Mesodermal cell (in vitro differentiated cells): ENCODE results near the gene COL8A1.

Source experiments
- H3K27ac ChIP-seq: 2 replicates; pipeline ENCODE4 v1.7.0; 2013; ENCODE audit warnings: mild to moderate bottlenecking, low read depth, low read length, moderate library complexity; ENCODE audit not compliant: severe bottlenecking
- H3K36me3 ChIP-seq: 2 replicates; pipeline ENCODE4 v1.7.1; 2013; ENCODE audit warnings: mild to moderate bottlenecking, low read length, moderate library complexity; ENCODE audit not compliant: control insufficient read depth, insufficient read depth
- H3K4me1 ChIP-seq: one replicate; pipeline ENCODE4 v1.7.1; 2013; ENCODE audit warnings: mild to moderate bottlenecking, low read length; ENCODE audit not compliant: insufficient read depth, control insufficient read depth, poor library complexity, severe bottlenecking
- H3K4me3 ChIP-seq: 2 replicates; pipeline ENCODE4 v1.7.0; 2013; ENCODE audit warnings: low read length, control low read depth, mild to moderate bottlenecking; ENCODE audit not compliant: insufficient read depth, poor library complexity, severe bottlenecking; ENCODE audit errors: extremely low read depth
- H3K9me3 ChIP-seq: 2 replicates; pipeline ENCODE4 v1.7.1; 2013; ENCODE audit warnings: mild to moderate bottlenecking, low read length, moderate library complexity; ENCODE audit not compliant: control insufficient read depth
- WGBS, 2 experiments: methylation state at CpG; one replicate each; pipeline ENCODE4 v1.1.5; 2013; ENCODE audit warnings: missing lambda C conversion rate in 2 of 2; ENCODE audit not compliant: insufficient coverage in 2 of 2; 5-methylcytosine and 5-hydroxymethylcytosine counted together

The COL8A1 gene

DNA sequence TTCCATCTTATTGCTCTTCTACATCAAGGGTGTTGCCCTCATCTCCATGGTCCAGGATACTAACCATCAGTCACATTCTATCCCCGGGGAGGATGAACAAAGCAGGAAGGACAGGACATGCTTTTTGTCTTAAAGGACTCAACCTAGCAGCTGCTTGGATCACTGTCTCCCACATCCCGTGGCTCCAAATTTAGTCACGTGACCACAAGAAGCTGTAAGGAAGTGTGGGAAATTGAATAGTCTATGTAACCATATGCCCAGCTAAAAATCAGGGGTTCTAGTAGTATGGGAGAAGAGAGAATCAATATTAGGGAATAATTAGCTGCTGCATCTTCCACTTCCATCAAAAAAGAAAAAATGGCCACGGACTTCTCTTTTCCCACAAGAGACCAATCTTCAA lies 161.0 kb downstream of the COL8A1 start:
- no peak overlapping the region for H3K27ac ChIP-seq
- peaks cover 2% of the 10 kb centered on the region for H3K9me3 ChIP-seq
- 83 to 88% methylated on average over 1 to 2 of the region's 4 CpGs for whole genome bisulfite sequencing, 2 experiments
- no peaks in the 10 kb centered on the region for H3K4me1 ChIP-seq
- no peak overlapping the region for H3K4me3 ChIP-seq
- no peaks in the 10 kb centered on the region for H3K36me3 ChIP-seq

DNA sequence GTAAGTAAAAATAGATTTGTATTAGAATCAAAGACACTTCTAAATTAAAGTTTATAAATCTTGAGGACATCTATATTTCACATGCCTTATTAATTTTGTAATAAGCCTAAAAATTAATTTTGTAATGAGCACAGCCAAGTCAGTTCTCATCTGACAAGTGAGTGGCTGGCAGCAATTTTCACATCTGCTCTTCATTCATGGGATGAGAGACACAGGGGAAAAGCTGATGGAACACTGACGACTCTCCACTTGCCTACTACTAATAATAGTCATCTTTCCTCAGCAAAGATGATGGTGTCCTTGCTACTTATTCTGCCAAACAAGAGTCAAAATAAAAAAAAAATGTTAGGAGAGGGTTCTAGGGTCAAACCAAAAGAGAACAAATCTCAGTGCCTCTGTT lies 164.9 kb downstream of the COL8A1 start:
- no CpG with 5 or more reads among the region's 1 CpG for WGBS, 2 experiments
- Histone ChIP-seq H3K27ac (no peak overlapping the region), H3K9me3 (peaks cover 24% of the 10 kb centered on the region), H3K36me3 (no peaks in the 10 kb centered on the region), H3K4me1 (no peaks in the 10 kb centered on the region), H3K4me3 (no peak overlapping the region)

DNA sequence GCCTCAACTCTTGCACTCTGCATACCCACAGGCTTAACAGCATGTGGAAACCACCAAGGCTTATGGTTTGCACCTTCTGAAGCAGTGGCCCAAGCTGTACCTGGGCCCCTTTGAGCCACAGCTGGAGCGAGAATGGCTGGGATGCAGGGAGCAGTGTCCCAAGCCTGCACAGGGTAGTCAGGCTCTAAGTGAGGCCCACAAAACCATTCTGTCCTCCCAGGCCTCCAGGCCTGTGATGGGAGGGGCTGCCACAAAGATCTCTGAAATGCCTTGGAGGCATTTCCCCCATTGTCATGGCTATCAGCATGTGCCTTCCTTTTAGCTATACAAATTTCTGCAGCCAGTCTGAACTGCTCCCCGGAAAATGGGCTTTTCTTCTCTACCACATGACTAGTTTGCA lies 166.8 kb downstream of the COL8A1 start:
- WGBS, 2 experiments, result 89 to 100% methylated on average over 1 to 2 of the region's 2 CpGs
- no peak overlapping the region for H3K4me3 ChIP-seq
- H3K4me1 ChIP-seq, result no peaks in the 10 kb centered on the region
- no peak overlapping the region for H3K27ac ChIP-seq
- H3K9me3 ChIP-seq, result peaks cover 24% of the 10 kb centered on the region
- no peaks in the 10 kb centered on the region for H3K36me3 ChIP-seq

DNA sequence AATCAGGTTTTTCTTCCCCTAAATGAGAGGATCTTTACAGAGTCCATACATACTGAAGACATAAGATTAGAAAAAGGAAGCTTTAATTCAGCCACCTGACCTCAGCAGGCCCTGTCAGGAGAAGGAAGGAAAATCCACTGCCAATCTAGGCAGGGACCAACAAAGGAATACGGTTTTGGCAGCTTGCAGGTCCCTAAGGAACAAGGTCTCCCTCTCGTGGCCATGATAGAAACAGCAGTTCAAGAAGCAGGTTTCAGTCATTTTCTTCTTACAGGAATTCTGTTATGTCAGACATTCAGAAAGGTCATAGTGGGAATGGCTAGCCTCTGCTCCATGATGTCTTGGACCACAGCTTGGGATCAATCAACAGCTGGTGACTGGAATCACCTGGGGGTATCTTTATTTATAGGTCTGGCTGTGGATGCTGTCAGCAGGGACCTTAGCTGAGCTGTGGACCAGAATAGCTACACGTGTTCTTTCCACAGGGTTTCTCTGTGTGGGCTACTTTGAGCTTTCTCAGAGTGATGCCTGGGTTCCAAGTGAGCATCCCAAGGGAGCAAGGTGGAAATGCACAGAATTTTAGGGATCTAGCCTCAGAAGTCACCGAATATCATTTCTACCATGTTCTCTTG lies 169.9 kb downstream of the COL8A1 start:
- Histone ChIP-seq H3K27ac (no peak overlapping the region), H3K9me3 (peaks cover 24% of the 10 kb centered on the region), H3K4me1 (no peaks in the 10 kb centered on the region), H3K4me3 (no peak overlapping the region), H3K36me3 (no peaks in the 10 kb centered on the region)
- 33 to 41% methylated on average over 3 of the region's 4 CpGs for WGBS, 2 experiments

DNA sequence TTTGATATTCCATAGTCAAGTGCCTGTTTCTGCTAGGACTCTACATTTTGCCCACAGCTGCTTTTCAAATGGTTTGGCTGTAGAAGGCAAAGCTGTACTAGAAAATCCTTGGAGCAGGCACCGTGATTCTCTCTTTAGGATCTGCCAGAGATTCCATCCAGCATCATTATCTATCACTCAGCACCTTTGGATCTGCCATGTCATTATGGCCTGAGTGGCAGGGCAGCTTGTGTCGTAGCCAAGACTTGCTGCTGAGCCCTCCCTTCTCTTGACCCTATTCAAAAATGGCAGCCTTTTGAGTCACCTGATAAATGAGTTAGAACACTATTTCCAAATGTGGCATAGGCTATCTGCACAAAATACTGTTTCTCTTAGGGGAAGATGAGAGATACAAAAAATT lies 171.2 kb downstream of the COL8A1 start:
- WGBS, 2 experiments, result 80 to 84% methylated on average over 1 to 2 of the region's 2 CpGs

DNA sequence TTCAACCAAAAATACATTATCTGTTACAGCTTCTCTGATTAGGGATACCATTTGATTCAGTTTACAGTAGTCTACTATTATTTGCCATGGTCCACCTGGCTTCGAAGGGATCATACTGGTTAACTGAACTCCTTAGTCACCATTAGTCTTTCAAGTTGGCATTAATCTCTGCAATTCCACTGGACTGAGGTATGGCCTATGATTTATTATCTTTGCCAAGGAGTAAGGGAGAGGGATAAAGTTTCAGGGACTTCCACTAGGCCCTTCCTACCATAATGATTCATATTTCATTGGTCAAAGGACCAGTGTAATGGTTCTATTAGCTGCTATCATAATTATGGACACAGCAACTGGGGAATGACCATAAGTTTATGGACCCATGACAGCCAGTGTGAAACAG lies 172.0 kb downstream of the COL8A1 start:
- Histone ChIP-seq H3K27ac (no peak overlapping the region), H3K4me1 (no peaks in the 10 kb centered on the region), H3K36me3 (no peaks in the 10 kb centered on the region), H3K4me3 (no peak overlapping the region), H3K9me3 (peaks cover 11% of the 10 kb centered on the region)
- WGBS, 2 experiments, result 86 to 100% methylated on average over 1 of the region's 1 CpG

More for the DNA sequence above, 171.2 kb downstream of the COL8A1 start:
- no peaks in the 10 kb centered on the region for H3K36me3 ChIP-seq
- no peak overlapping the region for H3K4me3 ChIP-seq
- no peaks in the 10 kb centered on the region for H3K4me1 ChIP-seq
- no peak overlapping the region for H3K27ac ChIP-seq
- H3K9me3 ChIP-seq, result peaks cover 20% of the 10 kb centered on the region

DNA sequence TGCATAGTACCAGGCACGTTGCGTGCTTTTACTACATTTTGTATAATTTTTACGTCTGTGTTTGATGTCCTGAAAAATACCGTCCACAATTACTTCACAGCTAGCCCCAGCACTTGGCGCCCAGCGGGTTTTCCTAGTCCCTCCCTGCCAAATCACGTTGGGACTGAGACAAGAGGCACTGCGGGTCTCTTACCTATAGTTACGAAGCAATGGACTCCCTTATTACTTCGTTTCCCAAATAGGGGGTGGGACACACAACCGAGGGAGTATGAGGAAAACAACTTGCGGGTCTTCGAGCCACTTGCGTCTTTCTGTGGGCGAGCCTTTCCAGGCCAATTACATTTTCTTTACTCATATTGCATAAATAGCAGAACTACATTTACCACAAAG lies 178.6 kb downstream of the COL8A1 start:
- Histone ChIP-seq H3K4me3 (peak overlapping the region; percentile 64), H3K9me3 (no peaks in the 10 kb centered on the region), H3K27ac (peak overlapping the region; percentile 80), H3K4me1 (no peaks in the 10 kb centered on the region), H3K36me3 (no peaks in the 10 kb centered on the region)
- WGBS, 2 experiments, result 15 to 34% methylated on average over 10 to 11 of the region's 15 CpGs

DNA sequence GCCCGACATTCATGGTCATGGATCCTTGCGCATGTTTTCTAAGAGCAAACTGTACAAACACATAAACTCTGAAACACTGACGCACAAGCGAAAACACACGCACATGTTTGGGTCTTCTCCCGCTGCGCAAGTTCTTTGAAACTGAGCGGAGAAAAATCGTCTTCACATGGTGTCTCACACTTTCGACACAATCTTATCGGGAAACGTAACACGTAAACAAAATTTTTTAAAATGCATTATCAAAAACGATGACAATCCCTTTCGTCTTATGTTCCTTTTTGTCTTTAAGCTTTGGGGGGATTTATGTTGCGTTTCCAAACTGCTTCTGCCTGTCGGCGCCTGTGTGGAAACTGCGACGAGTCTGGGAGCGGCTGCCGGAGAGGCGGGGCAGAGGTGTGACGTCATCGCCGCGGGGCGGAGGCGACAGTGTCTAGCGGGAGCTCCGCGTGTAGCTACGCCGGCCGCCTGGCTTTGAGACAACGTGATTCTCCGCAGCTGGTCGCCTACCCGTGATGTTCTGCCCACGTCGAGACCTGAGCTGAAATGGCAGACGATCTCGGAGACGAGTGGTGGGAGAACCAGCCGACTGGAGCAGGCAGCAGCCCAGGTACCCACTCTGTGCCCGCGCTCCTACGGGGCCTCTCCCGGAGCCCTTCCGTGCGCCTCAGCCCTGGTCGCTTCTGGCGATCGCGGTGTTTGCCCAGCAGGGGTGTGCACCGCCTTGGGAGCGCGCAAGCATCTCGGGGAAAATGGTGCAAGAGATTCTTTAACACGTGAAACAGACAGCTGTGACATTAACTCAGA lies 179.2 kb downstream of the COL8A1 start, which contains the start of gene CMSS1:
Gene CMSS1, plus strand, starts transcription at position 426 of the 804 bp plus-strand sequence.
- H3K27ac ChIP-seq, result peak within 1 kb of the TSS; percentile 80
- H3K9me3 ChIP-seq, result no peaks in the 10 kb centered on the region
- no peaks in the 10 kb centered on the region for H3K4me1 ChIP-seq
- peak within 1 kb of the TSS; percentile 64 for H3K4me3 ChIP-seq
- 0 to 1% methylated on average over 53 to 59 of the region's 60 CpGs for WGBS, 2 experiments
- no peaks in the 10 kb centered on the region for H3K36me3 ChIP-seq

DNA sequence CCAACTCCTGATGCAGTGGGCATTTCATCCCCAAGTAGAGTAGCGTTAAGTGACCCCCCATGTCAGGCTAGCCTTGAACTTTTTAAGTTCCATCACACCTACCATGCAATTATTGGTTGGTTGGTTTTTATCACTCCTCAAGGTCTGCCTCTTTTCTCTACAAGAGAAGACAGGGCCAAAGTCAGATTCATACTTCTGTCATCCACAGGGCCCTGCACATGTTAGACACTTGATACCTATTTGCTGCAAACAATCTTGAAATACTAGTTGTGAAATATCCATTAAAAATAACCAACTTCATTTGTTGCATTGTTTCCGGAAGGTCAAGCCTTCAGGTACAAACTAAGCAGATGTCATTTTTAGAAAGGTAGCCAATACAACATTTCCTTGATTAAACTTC lies 180.4 kb downstream of the COL8A1 start:
- Histone ChIP-seq H3K36me3 (no peaks in the 10 kb centered on the region), H3K4me3 (peak overlapping the region; percentile 64), H3K27ac (no peak overlapping the region), H3K9me3 (no peaks in the 10 kb centered on the region), H3K4me1 (peaks cover 4% of the 10 kb centered on the region)
- WGBS, 2 experiments, result 100% methylated on average over 1 to 2 of the region's 2 CpGs

DNA sequence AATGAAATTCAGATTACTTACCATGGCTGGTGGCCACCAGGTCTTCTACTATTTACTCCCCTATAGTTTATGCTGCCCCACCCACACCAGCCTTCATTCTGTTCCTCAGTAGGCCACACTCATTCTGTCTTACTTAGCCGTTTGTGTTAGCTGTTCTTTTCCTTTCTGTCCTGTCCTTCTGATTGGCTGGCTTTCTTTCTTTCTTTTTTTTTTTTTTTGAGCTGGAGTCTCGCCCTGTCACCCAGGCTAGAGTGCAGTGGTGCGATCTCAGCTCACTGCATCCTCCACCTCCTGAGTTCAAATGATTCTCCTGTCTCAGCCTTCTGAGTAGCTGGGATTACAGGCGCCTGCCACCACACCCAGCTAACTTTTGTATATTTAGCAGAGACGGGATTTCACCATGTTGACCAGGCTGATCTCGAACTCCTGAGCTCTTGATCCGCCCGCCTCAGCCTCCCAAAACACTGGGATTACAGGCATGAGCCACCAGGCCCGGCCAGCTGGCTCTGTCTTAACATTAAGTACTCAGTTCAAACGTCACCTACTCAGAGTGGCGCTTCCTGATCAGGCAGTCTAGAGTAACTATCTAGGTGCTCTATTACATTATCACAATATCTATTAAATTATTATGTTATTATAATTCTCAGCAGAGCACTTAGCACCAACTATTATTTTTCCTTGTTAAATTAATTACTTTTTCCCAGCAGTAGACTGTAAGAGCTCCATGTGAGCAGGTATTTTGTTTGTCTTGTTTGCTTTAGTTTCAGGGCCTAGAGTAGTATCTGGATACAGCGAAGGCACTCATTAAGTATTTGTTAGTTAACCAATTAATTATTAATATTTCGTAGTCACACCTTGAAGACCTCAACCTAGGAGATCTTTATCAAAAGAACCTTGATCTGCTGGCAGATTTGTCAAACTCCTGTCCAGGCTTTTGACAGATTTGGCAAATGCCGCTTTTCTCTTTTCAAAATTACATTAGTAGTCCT lies 185.6 kb downstream of the COL8A1 start:
- WGBS, 2 experiments, result 86 to 88% methylated on average over 9 of the region's 14 CpGs
- Histone ChIP-seq H3K27ac (no peak overlapping the region), H3K4me3 (no peak overlapping the region), H3K36me3 (no peaks in the 10 kb centered on the region), H3K4me1 (peaks cover 8% of the 10 kb centered on the region), H3K9me3 (no peaks in the 10 kb centered on the region)
